Measurements from ENCODE around the gene PAPOLB. TPM values are rescaled to one million over a fixed set of nuclear protein-coding genes. Genes with fewer than 3 reads are reported as not detected.
A peak's percentile ranks its signal among the peaks of the same experiment; 100 is the strongest.

The PAPOLB gene
- total RNA-seq, 4 donors from 2014 or later, result 0.10 TPM; not detected in 3

- intact Hi-C loops (cut with DNase I; ENCODE audit: low total_unique reads), result loop anchor here (2.0 to 5.0 kb wide), 2 partner anchors 35 to 241 kb away; no protein-coding TSS in a partner anchor
- DNase-seq (peak; percentile 75 to 88), ATAC-seq (peak; percentile 72 to 85)
- H3K4me1 ChIP-seq, result peaks cover 0 to 4% of the 10 kb centered on the region in 2 donors
- H3K9me3 ChIP-seq, result no peaks in the 10 kb centered on the region
- in situ Hi-C loops (cut with MboI; ENCODE audit: low sequenced_read_pairs in 4 of 4), result loop anchor here in 1 of 4 donors (10.0 kb wide), 1 partner anchor 89 kb away; no protein-coding TSS in a partner anchor
- H3K27ac ChIP-seq, result peak within 1 kb of the TSS; percentile 69 to 80 (median 74)
- peaks cover 0 to 10% (median 4%) of the 10 kb centered on the region in 3 donors for H3K27me3 ChIP-seq
- H3K36me3 ChIP-seq, result no peaks in the 10 kb centered on the region
- H3K4me3 ChIP-seq, result peak within 1 kb of the TSS; percentile 51 to 66 (median 53)
- TF ChIP-seq, protein P1, sequence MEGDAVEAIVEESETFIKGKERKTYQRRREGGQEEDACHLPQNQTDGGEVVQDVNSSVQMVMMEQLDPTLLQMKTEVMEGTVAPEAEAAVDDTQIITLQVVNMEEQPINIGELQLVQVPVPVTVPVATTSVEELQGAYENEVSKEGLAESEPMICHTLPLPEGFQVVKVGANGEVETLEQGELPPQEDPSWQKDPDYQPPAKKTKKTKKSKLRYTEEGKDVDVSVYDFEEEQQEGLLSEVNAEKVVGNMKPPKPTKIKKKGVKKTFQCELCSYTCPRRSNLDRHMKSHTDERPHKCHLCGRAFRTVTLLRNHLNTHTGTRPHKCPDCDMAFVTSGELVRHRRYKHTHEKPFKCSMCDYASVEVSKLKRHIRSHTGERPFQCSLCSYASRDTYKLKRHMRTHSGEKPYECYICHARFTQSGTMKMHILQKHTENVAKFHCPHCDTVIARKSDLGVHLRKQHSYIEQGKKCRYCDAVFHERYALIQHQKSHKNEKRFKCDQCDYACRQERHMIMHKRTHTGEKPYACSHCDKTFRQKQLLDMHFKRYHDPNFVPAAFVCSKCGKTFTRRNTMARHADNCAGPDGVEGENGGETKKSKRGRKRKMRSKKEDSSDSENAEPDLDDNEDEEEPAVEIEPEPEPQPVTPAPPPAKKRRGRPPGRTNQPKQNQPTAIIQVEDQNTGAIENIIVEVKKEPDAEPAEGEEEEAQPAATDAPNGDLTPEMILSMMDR (IDR thresholded peaks at IDR 0.05 in 4 of 5, conservative IDR thresholded peaks at IDR 0.05 in 1 of 5), result peak; percentile 34 to 82 (median 69)
- TF ChIP-seq POLR2A (IDR thresholded peaks at IDR 0.05), result peak in 1 of 2 donors; percentile 15
Observed at GRCh38 chr7:4883372-4884144, 21.7 kb upstream of the PAPOLB start, which contains the start of gene RADIL. TSS of gene RADIL (minus strand) at chr7:4883716. CDS start at chr7:4878139, 5,577 bp downstream.

- Histone ChIP-seq H3K27me3 (peaks cover 0 to 10% (median 4%) of the 10 kb centered on the region in 3 donors), H3K4me1 (peaks cover 0 to 4% of the 10 kb centered on the region in 2 donors), H3K9me3 (no peaks in the 10 kb centered on the region), H3K4me3 (peak overlapping the region; percentile 51 to 66 (median 53)), H3K36me3 (no peaks in the 10 kb centered on the region), H3K27ac (peak overlapping the region; percentile 69 to 80 (median 74))
- no peak for DNase-seq
- TF ChIP-seq POLR2A (IDR thresholded peaks at IDR 0.05), result no peak
- in situ Hi-C loops (cut with MboI; ENCODE audit: low sequenced_read_pairs in 4 of 4), result loop anchor here in 1 of 4 donors (10.0 kb wide), 1 partner anchor 88 kb away; no protein-coding TSS in a partner anchor
- intact Hi-C loops (cut with DNase I; ENCODE audit: low total_unique reads), result loop anchor here (2.0 to 5.0 kb wide), 2 partner anchors 34 to 241 kb away; no protein-coding TSS in a partner anchor
- no peak for ATAC-seq
Observed at GRCh38 chr7:4883033-4883371, 21.2 kb upstream of the PAPOLB start.

DNA sequence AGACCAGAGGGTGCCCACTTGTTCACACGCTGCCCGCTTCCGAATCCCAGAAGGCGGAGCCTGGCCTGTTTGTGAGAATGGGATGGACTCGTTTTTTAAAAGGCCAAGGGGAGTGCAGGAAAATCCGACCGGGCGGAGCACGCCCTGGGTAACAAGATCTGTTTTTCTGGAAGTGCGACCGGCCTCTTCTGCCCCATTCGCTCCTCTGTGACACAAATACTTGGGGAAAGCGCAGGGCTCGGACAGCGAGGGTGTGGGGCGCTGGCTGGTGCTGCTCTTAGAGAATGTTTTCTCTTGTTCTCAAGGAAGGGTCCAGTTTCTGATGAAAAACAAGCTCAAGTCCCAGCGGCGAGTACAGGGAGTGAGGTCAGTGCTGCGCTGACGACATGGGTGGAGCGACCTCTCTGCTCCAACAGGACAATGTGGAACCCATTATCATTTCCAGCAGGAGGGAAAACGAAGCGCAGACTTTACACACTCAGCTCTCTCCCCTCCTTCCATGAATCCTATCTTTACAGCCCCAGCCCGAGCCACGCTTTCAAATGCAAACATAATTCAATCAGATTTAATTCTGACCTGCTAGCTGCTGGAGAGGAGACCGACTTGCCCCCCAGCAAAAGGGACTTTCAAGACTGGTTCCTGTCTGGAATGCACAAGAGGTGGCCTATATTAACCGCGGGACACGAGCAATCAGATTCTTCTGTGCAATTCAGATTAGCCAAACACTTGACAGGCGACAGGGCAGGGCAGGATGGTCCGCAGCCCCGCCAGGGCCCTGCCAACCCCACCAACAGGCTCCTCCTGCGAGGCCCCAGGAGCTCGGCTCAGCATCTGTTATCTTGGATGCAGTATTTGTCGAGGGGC, 20.6 kb upstream of the PAPOLB start:
- intact Hi-C loops (cut with DNase I; ENCODE audit: low total_unique reads), result loop anchor here (2.0 to 5.0 kb wide), 2 partner anchors 34 to 240 kb away; no protein-coding TSS in a partner anchor
- Histone ChIP-seq H3K4me3 (peak overlapping the region; percentile 51 to 66 (median 53)), H3K36me3 (no peaks in the 10 kb centered on the region), H3K9me3 (no peaks in the 10 kb centered on the region), H3K27ac (peak overlapping the region; percentile 69 to 80 (median 74)), H3K4me1 (peaks cover 0 to 4% of the 10 kb centered on the region in 2 donors), H3K27me3 (peaks cover 0 to 10% (median 4%) of the 10 kb centered on the region in 3 donors)
- in situ Hi-C loops (cut with MboI; ENCODE audit: low sequenced_read_pairs in 4 of 4), result loop anchor here in 1 of 4 donors (10.0 kb wide), 1 partner anchor 88 kb away; no protein-coding TSS in a partner anchor
- TF ChIP-seq POLR2A (IDR thresholded peaks at IDR 0.05), result peak in 1 of 2 donors; percentile 66
- TF ChIP-seq, protein P1 (IDR thresholded peaks at IDR 0.05 in 4 of 5, conservative IDR thresholded peaks at IDR 0.05 in 1 of 5), result no peak
- ATAC-seq (peak; percentile 56 to 73), DNase-seq (peak; percentile 59)

DNA sequence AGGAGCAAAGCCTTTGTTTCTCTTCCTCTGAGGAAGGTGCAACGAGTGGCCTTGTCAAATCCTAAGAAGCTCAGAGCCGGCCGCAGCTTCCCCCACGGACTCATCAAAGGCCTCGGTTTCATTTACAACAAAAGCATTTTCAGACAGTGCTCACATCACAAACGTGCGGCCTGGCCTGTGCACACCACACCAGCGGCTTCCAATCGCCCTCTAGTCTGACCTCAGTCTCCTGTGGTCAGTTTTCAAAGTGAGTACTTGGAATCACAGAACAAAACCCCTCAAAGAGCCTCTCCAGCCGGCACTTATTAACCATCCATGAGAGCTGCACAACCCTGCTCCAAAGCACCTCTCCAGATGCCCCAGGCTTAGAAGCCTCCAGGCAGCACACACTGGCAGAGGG, 18.4 kb upstream of the PAPOLB start:
- peak overlapping the region in 3 of 4 donors; percentile 41 to 50 (median 46) for H3K27ac ChIP-seq
- no peak for ATAC-seq
- peak overlapping the region in 2 of 4 donors; percentile 17 to 24 for H3K4me3 ChIP-seq
- H3K36me3 ChIP-seq, result peaks cover 0 to 4% of the 10 kb centered on the region in 2 donors
- in situ Hi-C loops (cut with MboI; ENCODE audit: low sequenced_read_pairs in 4 of 4), result loop anchor here in 1 of 4 donors (10.0 kb wide), 1 partner anchor 85 kb away; no protein-coding TSS in a partner anchor
- no peak for TF ChIP-seq POLR2A (IDR thresholded peaks at IDR 0.05)
- TF ChIP-seq, protein P1 (IDR thresholded peaks at IDR 0.05 in 4 of 5, conservative IDR thresholded peaks at IDR 0.05 in 1 of 5), result no peak
- H3K9me3 ChIP-seq, result no peaks in the 10 kb centered on the region
- no peak for DNase-seq
- peaks cover 0 to 10% (median 4%) of the 10 kb centered on the region in 3 donors for H3K27me3 ChIP-seq
- intact Hi-C loops (cut with DNase I; ENCODE audit: low total_unique reads), result loop anchor here (5.0 kb wide), 1 partner anchor 238 kb away; no protein-coding TSS in a partner anchor
- peaks cover 0 to 4% of the 10 kb centered on the region in 2 donors for H3K4me1 ChIP-seq
